Measurements from ENCODE around the gene NOXA1.

Gene NOXA1

DNA sequence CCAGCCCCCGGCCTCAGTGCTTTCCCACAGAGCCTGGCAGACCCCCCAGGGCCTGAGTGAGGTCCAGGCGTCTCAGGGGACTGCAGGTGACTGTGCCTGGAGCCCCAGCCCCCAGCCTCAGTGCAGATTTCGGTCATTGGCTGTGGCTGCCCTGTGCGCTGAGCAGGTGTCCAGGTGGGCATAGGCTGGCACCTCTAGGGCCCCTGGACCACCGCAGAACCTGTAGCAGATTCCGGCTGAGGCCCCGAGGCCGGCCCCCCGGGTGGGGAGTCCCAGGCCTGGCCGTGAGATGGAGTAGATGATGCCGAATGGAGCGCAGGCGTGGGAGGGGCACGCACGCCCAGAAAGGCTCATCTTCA lies 12.3 kb upstream of the NOXA1 start:
- ChIA-PET CTCF (interaction anchor here (0.6 to 1.7 kb wide), 3 partner anchors 13 to 74 kb away, joined by 3 to 4 read pairs (median 4); no protein-coding TSS in a partner anchor), POLR2A (ENCODE audit: low non-redundant PET) (no interaction called here)
- no peak for DNase-seq (ENCODE audit: low spot score)
- peak overlapping the region; percentile 93 for H3K27ac ChIP-seq
- TF ChIP-seq, protein P1, sequence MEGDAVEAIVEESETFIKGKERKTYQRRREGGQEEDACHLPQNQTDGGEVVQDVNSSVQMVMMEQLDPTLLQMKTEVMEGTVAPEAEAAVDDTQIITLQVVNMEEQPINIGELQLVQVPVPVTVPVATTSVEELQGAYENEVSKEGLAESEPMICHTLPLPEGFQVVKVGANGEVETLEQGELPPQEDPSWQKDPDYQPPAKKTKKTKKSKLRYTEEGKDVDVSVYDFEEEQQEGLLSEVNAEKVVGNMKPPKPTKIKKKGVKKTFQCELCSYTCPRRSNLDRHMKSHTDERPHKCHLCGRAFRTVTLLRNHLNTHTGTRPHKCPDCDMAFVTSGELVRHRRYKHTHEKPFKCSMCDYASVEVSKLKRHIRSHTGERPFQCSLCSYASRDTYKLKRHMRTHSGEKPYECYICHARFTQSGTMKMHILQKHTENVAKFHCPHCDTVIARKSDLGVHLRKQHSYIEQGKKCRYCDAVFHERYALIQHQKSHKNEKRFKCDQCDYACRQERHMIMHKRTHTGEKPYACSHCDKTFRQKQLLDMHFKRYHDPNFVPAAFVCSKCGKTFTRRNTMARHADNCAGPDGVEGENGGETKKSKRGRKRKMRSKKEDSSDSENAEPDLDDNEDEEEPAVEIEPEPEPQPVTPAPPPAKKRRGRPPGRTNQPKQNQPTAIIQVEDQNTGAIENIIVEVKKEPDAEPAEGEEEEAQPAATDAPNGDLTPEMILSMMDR (conservative IDR thresholded peaks at IDR 0.05; ENCODE audit: low read depth) = no peak

DNA sequence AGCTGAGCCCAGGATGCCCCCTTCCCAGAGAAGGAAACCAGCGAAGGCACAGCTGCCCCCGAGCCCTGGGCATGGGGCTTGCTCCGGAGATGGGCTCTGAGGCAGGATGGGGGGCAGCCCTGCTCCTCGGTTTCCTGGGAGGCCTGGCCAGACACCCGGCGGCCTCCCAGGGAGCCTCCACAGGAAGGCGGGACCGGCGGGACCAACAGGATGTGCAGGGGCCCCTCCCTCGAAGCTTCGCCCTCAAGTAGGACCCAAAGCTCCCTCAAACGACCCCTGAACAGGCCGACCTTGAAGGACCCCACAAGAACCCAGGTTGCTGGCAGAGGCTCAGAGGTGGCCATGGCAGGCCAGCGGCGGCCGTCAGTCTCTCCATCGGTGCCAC lies 11.9 kb upstream of the NOXA1 start:
- peak overlapping the region; percentile 93 for H3K27ac ChIP-seq
- POLR2A ChIA-PET (ENCODE audit: low non-redundant PET) = no interaction called here
- TF ChIP-seq, protein P1 (conservative IDR thresholded peaks at IDR 0.05; ENCODE audit: low read depth) = no peak
- CTCF ChIA-PET = interaction anchor here (0.6 to 1.7 kb wide), 3 partner anchors 13 to 75 kb away, joined by 3 to 4 read pairs (median 4); no protein-coding TSS in a partner anchor
- no peak for DNase-seq (ENCODE audit: low spot score)

DNA sequence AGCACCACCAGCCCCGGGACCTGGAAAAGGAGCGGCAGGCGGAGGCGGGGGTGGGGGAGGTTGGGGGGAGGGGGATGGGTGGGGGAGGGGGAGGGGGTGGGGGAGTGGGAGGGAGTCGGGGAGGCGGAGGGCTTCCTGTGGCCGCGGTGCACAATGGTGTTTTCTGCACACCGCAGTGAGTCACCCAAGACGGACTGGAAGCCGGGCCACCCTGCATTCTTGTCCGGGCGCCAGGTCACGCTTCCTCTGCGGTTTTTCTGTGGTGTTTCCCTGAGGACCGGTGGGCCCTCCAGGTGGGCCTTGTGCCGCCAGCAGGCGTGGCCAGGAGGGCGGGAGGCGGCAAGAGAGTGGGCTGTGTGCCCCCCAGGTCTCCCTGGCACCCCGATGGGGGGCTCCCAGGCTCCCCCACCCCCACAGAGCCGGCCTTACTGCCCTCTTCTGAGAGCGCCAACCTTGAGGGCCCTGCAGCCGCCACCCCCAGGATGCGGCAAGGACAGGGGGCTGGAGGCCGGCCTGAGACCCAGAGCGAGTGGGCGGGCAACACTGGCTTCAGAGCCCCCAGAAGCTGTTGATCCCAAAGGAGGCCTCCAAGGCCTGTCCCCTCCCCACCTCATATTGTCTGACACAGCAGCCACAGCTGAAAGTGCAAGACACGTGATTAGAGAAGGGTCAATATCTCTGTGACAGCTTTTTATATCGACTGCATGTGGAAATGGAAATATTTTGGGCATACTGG lies 11.4 kb upstream of the NOXA1 start:
- peak overlapping the region; percentile 93 for H3K27ac ChIP-seq

DNA sequence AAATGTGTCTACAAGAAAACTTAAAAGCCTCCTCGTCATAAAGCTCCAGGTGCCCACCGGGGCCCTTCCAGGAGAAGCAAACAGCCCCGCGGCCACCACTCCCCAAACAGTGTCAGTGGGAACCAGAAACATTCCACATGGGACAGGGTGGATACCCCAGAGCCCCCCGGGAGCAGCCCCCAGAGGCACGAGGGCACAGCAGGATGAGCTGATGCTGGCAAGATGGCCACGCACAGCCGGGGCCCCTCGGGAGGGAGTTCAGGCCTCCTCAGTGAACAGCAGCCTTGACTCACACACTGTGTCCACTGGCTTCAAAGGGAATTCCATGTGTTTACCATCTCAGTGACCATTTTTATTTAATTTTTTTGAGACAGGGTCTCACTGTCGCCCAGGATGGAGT lies 10.8 kb upstream of the NOXA1 start:
- ChIA-PET CTCF (interaction anchor here (0.7 to 2.3 kb wide), 4 partner anchors 10 to 109 kb away, joined by 4 to 16 read pairs (median 5); partner anchors contain the start of genes EXD3 and NOXA1), POLR2A (ENCODE audit: low non-redundant PET) (interaction anchor here (1.2 to 1.8 kb wide), 2 partner anchors 10 to 111 kb away, joined by 5 read pairs; partner anchors contain the start of genes EXD3, NOXA1 and NRARP)
- TF ChIP-seq, protein P1 (conservative IDR thresholded peaks at IDR 0.05; ENCODE audit: low read depth) = no peak
- H3K27ac ChIP-seq = peak overlapping the region; percentile 93
- peak; percentile 34 for DNase-seq (ENCODE audit: low spot score)

More for the DNA sequence above, 11.4 kb upstream of the NOXA1 start:
- POLR2A ChIA-PET (ENCODE audit: low non-redundant PET) = interaction anchor here (1.2 kb wide), 1 partner anchor 110 kb away, joined by 5 read pairs; the partner anchor contains the start of gene NRARP
- TF ChIP-seq, protein P1 (conservative IDR thresholded peaks at IDR 0.05; ENCODE audit: low read depth) = no peak
- CTCF ChIA-PET = interaction anchor here (0.6 to 2.3 kb wide), 4 partner anchors 11 to 108 kb away, joined by 3 to 16 read pairs (median 4); partner anchors contain the start of genes EXD3 and NOXA1
- peak; percentile 97 for DNase-seq (ENCODE audit: low spot score)

DNA sequence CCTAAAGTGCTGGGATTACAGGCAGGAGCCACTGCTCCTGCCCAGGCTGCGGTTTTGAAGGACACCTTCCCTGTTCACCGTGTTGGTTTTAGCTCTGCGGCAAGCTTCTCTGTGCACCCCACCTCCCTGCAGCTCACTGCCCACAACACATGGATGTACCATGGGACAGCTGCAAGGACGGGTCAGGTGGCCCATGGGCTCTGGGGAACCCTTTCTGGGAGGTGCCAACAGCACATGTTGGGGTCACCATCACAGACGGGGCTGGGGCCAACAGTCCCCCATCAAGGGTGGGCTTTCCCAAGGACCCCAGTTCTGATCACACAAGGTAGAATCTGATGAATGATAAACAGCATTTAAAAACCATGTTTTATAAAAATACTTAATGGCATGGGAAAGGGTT lies 7.7 kb upstream of the NOXA1 start:
- TF ChIP-seq, protein P1 (conservative IDR thresholded peaks at IDR 0.05; ENCODE audit: low read depth) = no peak
- ChIA-PET CTCF (interaction anchor here (0.6 kb wide), 1 partner anchor 1911 kb away, joined by 4 read pairs; no protein-coding TSS in a partner anchor), POLR2A (ENCODE audit: low non-redundant PET) (no interaction called here)
- H3K27ac ChIP-seq = peak overlapping the region; percentile 93
- no peak for DNase-seq (ENCODE audit: low spot score)

DNA sequence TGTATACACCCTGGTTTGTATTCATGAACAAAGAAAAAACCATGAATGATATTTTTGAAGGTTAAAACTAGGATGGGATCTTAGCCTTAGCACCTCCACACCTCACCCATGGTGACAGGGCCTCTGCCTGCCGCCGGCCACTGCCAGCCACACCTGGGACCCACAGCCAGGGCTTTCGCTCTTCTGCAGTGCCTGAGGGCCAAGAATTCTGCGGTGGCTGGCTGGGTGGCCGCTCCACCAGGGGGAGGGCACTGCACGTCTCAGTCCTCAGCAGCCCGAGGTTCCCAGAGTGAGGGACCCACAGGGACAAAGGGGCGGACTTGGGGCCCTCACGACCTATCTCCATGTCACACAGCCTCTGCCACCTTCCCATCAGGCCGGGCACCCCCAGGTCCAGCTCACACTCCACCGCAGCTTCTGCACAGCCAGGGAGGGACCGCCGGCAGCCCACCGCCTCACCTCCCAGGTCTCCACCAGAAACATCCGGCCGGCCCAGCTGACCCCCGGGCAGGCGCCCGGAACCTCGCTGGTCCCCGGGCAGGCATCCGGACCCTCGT lies 7.1 kb upstream of the NOXA1 start:
- CTCF ChIA-PET = no interaction called here

More for the DNA sequence above, 7.1 kb upstream of the NOXA1 start:
- TF ChIP-seq, protein P1 (conservative IDR thresholded peaks at IDR 0.05; ENCODE audit: low read depth) = no peak
- POLR2A ChIA-PET (ENCODE audit: low non-redundant PET) = no interaction called here
- H3K27ac ChIP-seq = peak overlapping the region; percentile 93
- no peak for DNase-seq (ENCODE audit: low spot score)

All from RWPE1 (cell line).